IPS-11a (cell line): ENCODE measurements around the gene GPR37.

Source experiments
- H3K4me3 ChIP-seq: one replicate; pipeline ENCODE4 v1.5.1; 2013; ENCODE audit warnings: low read depth, low read length, control low read depth

Gene GPR37

DNA sequence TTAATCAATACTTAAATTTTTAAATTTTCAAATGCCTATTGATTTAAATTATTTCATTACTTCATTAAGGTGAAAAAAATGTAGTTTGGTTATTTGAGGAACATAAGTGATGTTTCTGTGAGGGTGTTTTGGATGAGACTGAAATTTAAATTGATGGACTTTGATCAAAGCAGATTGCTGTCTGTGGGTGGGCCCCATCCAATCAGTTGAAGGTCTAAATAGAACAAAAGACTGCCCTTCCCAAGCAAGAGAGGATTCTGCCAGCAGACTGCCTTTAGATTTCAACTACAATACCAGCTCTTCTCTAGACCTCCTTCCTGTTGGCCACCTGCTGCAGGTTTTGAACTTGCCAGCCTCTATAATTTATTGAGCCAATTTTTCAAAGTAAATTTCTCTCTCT is 14.5 kb upstream of the GPR37 start:
- H3K4me3 ChIP-seq: no peak overlapping the region

DNA sequence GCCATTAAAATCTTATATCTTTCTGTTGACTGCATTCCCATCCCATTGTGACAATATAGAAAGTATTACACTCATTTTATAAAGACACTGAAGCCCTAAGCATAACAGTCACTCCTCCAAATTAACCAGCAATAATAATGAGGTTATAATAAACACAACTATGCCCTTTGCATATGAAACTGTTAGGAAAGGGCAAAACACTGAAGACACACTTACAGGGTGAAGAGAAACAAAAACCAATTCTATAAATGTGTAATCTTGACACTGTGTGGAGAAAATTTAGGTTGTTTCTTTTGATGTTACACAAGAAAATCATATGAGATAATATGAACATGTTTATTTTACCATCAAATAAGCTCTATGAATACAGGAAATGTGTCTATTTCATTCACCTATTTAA is 14.0 kb upstream of the GPR37 start:
- H3K4me3 ChIP-seq: no peak overlapping the region

DNA sequence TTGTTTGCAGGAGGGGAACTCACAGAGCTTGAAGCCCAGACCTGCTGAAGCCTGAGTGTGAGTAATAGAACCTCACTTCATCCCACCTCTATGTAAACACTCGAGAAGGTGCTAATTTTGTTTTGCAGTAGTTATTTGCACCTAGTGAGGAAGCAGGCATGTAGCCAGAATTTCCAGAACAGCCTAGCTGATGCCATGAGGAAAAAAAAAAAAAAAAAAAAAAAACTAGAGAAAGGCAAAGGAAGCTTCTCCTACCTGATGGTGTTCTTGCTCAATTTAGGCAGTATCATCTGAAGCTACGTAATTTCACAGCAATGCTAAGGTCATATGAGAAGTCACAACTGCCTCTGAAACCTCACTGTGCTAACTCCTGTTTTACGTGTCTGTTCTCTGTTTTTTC is 13.6 kb upstream of the GPR37 start:
- H3K4me3 ChIP-seq: no peak overlapping the region

DNA sequence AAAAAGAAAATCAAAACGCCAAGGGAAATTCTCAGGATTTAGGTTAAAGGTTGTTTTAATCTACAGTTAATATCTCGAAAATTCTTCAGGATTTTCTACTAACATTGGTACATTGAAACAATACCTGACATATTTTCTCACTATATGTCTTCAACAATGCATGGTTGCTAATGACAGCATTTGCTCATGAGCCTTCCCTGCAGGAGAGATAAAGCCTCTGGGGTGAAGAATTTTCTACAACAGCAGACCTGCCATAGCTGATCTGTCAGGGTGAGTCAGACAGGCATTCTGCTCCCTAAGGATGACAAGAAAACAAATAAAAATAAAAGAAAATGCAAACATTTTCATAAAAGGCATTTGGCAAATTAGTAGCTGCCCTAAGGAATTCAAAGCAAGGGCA is 11.7 kb upstream of the GPR37 start:
- no peak overlapping the region for H3K4me3 ChIP-seq

DNA sequence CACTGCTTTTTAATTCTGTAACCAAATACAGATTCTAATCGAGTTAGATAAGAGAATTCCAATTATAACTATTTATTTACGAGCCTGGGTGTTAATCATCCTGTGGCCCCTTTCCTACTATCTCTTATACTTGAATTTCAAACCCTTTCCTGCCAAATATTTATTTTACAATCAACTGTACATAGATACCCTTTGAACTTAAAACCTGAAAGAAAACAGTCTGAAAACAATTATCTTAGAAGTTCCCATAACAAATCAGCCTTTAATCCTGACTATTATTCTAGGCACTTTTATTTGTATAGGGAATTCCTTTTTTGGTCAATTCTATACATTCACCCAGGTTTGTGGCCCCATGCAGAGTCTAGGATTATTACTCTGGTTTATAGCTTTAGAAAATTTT is 10.6 kb upstream of the GPR37 start:
- H3K4me3 ChIP-seq: no peak overlapping the region

DNA sequence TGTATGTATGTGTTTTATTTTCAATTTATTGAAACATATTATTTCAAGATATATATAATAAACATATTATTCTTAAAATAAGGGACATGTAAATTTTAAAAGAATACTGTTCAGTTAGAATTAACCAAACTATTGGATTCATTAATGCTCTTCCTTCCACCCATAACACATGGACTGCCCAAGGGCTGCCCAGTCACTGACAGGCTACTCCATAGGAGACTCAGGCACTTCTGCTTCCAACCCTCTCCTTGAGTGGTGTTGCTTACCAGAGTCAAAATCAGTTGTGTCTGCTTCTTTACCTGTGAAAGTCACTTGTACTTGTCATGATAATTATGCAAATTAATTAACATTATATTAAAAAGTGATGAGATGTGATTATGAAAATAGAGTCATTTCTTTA is 9.8 kb upstream of the GPR37 start:
- H3K4me3 ChIP-seq: no peak overlapping the region

DNA sequence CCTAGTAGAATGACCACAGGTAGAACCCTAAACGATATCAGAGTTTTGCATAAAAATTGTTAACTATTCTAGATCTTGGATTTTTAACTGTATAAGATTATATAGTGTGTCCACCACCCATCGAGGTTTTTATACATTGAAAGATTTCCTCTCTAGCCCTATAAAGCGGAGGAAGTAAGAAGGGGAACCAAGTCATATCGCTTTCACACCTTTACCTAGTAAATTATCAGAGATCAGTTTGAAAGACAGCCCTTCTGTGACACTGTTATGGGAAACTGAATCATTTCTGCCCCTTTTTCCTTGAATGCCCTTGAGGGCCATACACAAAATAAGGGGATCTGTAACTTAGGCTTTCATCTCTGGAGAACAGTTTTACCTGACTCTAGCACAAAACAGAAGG is 8.3 kb upstream of the GPR37 start:
- H3K4me3 ChIP-seq: no peak overlapping the region

DNA sequence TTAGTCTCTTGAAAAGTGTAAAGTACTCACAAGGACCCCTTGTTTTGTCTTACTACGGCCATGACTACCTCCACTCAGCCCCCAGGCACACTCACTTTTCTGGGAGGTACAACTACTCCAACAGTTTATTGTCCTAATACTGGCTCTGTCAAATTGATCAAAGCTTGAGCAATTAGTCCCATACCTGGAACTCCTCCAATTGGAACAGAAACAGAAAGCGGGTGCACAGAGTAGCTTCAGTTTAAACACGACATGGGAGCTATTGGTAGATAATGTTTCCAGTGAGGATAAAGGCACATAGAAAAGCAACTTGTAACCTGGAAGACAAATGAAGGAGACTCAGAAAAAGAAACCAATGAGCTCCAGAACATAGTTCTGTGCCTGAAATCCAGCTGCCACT is 7.7 kb upstream of the GPR37 start:
- H3K4me3 ChIP-seq: no peak overlapping the region

DNA sequence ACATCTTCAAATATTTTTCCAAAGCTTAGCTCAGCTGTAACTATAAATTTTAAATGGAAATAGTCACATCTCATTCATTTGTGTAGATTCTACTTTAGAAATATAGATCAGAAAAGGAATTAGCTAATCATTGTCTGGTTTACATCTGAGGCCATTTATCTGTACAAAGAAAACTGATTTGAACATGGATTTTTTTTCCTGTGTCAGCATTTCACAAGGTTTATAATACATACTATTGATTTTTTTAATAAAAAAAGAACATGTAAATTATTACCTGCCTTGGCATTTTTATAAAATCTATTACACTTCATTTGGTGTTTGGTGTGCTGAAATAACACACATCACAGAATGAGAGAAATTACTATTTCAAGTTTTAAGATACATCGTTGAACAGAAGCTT is 3.5 kb upstream of the GPR37 start:
- no peak overlapping the region for H3K4me3 ChIP-seq

DNA sequence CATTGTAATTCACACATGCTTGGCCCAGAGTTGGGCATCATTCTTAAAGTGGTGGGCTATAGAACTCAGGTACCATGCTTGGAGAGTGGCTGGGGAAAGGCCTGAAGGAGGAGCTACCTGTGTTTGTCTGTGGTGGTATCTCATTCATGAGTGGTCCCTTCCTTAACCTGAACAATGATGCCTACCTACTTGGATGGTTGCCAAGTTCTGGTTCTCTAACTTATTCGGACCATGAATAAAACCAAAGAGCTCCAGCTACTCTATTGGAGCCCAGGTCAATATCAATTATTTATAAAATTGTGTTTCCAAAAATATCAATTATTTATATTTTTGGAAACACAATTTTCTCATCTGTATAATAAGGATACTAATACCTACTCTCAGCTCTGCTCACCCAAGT is 2.9 kb upstream of the GPR37 start:
- H3K4me3 ChIP-seq: no peak overlapping the region

DNA sequence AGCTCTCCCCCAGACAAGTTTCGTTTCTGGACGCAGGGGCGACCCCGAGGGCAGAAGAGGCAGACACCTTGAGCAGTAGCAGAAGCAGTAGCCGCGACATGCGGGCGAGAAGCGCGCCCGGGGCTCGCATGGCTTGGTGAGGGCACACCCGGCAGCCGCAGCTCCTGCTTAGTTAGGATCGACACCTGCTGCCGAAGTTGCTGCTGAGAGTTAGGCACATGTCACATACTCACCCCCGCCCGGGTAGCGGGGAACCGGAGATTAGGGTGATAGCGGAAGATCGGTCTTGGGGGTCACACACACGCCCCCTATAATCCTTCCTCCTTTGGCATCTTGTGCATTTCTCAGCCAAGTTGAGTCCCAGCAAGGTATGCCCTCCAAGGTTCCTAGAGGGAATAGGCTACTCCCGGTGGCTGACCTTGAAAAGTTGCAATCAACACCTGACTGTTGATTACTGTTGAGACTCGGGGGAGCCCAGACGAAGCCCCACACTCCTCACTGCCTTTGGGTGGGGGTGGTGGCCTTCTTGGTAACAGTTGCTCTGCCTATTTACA is 668 bp downstream of the GPR37 start:
- H3K4me3 ChIP-seq: peak overlapping the region; percentile 71

DNA sequence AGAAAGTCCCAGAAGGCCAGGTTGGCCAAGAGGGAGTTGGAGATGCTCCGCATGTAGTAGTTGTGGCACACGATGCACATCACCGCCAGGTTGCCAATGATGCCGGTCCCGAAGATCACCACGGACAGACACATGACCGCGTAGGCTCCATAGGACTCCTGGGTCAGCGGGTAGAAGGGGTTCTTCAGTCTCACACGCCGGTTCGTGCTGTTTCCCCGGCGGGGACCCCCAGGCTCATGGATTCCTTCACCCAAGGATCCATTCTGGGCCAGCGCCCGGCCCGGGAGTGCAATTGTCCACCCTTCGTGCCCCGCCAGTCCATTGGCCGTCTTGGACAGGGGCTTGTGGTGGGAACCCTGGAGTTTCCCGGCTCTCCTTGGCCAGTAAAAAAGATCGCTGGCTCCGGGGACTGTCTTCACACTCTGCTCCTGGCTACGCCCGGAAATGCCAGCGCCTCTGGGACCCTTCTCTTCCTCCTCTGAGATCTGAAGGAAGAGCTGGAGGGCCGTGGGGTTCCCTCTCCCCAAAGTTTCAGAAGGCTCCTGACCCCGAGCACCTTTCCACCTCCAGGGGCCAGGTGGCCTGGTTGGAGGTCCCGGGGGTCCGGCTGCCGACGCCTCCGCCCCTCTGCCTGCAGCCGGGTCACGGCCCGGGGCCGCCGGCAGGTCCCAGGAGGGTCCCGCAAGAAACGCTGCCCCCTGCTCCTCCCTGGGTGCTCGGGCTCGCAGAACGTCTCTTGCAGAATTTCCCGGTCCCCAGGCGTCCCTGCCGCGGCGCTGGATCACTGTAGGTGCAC is 1.3 kb downstream of the GPR37 start:
- peak overlapping the region; percentile 71 for H3K4me3 ChIP-seq

DNA sequence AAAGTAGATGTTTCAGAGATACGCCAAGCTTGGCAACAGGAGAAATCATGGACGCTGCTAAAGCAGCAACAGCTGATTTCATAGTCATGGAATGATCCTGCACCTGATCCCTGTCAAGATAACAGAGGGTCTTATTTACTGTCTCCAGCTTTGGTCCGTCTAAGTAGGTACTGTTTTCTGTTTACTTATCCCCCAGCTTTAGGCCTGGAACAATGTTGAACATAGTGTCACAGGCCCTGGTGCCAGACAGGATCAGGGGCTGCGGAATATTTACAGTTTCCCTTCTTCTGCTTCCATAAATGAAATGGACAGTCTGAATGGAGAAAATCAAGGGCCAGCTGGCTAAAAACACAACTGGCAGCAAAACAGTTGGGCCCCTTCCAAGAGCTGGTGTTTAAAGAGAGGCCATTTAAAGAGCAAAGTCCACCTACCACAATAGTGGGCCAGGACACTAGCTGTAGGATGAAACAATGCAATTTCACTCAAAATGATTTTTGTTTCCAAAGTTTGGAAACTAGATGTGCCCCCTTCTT is 2.9 kb downstream of the GPR37 start:
- H3K4me3 ChIP-seq: no peak overlapping the region

DNA sequence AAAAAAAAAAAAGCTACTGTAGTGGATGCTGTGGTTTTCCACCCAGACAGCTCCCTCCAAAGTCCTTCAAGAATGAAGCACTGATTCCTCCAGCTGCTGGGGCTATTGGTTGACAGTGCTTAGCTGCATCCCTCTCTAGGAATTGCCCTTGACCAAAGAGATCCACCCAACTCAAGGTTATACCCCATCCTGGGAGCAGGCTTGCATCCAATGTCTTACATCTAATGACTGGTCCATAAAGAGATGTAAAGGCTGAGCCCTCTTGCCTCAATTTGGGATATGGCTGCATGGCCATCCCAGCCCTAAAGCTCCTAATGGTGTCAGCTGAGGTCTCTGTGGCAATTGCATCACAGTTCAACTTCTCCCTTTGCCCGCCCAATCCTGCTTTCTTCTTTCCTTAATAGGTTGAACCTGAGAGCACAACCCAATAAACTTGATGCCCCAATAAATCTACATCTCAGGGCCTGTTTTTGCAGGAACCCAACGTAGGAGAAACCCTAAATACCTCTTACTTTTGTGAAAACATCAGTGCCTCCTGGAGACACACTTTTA is 4.4 kb downstream of the GPR37 start:
- H3K4me3 ChIP-seq: no peak overlapping the region

DNA sequence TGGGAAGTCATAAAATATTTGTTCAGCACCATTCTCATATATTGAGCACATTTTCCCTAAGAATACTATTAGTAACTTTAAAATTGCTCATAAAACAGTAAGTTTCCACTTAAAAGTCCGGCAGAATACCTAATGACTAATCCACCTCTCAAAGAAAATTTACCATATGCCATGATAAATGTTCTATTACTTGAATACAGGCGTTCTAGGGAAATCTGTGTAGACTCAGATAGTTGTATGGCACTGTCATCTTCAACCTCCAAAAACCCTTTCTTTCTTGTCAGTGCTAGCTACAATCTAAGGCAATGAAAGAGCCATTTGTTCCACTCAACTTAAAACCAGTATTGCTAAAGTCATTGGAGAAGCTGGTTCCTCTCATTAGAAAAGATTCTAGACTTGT is 7.3 kb downstream of the GPR37 start:
- no peak overlapping the region for H3K4me3 ChIP-seq

DNA sequence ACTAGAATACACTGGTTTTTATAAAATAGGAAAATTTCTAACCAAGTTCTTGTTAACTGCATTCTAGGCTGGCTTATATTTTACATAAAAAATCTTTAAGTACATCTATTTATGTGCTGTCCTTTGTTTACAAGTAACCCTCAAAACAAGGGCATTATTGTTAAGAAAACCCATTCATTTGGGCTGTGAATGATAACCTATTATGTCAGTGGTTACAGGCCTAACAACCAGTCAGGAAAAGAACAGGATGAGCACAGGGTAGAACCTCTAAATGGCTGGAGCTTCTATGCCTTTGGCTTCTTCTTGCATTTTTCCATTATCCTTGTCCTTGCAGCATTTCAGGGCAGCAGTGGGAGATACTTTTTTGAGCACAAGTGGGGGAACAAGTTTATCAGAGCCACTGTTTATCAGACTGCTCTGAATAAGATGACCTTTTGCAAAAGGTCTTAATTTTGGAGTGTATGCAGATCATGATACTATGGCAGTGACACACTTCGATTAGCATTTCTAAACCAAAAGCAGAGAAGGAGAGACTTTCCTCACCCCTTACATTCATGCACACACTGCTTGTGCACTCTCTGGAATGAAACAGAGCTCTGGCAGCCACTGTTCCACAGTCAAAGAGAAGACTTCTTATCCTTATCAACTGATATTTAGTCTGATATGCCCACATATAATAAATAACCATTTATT is 10.9 kb downstream of the GPR37 start:
- H3K4me3 ChIP-seq: no peak overlapping the region

DNA sequence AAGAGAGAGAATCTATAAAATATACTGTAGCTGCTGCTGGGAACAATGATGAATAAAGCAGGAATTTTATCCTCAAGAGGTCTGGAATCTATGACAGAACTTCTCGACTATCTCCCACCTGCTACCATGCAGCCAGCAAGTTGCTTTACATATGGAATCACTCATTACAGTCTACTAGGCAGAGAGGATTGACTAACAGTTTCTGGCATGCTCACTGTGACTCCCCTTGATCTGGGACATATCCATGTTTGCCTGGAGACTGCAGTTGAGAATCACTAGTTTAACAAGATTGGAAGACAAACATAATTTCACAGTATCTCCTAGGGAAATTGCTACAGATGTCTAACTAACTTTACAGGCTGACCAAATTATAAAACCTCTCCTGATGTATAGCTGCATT is 13.3 kb downstream of the GPR37 start:
- H3K4me3 ChIP-seq: no peak overlapping the region

DNA sequence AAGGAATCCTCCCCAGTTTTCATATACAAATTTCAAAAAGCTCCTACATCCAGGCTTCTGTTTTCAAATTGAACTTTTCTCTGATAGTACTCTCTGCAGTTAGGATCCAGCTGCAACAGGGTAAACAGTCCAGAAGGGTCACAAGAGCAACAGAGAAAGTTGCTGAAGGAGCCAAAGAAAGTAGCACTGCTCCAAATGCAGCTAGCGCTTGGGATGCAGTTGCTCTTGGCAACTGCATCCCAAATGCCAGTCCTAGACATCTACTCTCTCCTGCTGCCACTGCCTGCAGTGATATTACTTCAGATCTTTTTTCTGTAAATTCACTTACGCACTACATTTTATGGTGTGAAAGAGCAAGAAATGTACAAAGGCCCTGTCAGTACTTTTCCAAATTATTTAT is 14.6 kb downstream of the GPR37 start:
- H3K4me3 ChIP-seq: no peak overlapping the region

DNA sequence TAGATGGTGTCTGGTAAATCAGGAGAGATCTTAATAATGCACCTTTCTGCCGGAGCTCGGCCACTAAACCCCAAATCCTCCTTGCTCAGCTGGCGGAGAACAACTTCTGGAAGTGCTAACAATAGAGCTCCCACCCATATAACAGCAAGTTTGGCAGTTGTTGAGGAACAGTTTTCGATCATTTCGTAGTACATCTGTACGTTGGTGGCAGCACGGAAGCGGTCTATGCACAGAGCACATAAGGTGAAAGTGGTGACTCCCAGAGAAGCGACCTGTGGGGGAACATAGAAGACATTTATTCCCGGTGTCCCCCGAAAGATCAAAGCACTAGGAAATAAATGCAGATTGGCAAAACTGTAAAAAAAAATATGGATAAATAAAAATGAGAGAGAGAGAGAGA is 18.5 kb downstream of the GPR37 start:
- no peak overlapping the region for H3K4me3 ChIP-seq

DNA sequence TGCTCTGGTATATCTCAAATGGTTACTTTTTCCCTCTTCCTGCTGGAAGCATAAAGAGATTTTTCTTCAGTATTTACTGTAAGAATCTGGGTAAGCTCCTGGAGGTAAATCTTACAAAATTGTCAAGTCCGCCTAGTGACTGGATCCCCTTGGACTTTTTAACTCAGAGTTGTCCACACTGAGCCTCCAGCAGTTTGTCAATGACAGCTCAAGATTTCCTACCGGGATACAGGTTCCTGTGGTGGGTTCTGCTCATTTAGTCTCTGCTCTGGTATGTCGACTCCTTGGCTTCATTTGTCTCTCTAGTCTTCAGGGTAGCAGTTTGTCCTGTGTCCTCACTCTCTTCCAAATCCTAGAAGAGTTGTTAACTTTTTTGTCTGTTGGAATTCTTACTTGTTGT is 27.0 kb downstream of the GPR37 start:
- H3K4me3 ChIP-seq: no peak overlapping the region

DNA sequence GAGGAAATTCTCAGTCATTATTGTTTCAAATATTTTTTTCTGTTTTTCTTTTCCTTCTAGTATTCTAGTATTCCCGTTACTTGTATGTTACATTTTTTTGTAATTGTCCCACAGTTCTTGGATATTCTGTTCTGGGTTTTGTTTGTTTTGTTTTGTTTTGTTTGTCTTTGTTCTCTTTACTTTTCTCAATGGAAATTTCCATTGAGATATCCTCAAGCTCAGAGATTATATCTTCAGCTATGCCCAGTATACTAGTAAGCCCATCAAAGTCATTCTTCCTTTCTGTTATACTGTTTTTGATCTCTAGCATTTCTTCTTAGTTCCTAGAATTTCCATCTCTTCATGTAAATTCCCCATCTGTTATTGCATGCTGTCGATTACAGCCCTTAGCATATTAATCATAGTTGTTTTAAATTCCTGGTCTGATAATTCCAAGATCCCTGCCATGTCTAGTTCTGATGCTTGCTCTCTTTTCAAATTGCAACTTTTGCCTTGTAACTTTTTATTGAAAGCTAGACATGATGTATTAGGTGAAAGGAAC is 27.8 kb downstream of the GPR37 start:
- no peak overlapping the region for H3K4me3 ChIP-seq

DNA sequence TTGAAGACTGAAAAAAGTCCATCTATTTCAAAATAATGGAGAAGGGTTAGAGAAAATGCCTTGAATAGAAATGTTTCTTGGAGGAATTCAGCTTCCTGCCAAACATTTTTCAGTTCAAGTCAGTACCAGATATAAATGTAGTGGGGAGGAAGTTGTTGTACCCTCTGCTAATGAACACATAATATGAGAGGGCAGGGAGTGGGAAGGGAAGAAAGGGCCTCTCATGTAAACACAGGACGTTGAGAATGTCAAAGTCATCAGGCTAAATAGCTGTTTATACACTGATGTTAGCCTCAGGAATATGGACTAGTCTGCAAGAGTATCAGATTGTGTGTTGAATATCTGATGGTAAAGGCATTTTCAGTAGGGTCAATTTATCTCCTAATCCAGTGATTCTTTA is 37.0 kb downstream of the GPR37 start:
- no peak overlapping the region for H3K4me3 ChIP-seq
